GM12865 (cell line): ENCODE data around the gene SPAG16.
"Not testable (repeated sequence)": the region's sequence is repeated elsewhere in the genome, so short reads cannot be mapped to it uniquely, and the experiment has no call there.

Source experiments
- DNase-seq: peaks from one replicate; pipeline ENCODE4 v3.0.0; 2010; ENCODE audit warnings: low read depth
- H3K4me3 ChIP-seq: 2 replicates; pipeline ENCODE4 v1.5.1; 2011; ENCODE audit warnings: mild to moderate bottlenecking, low read depth, low read length, control low read depth
- CTCF ChIP-seq: IDR thresholded peaks from 2 replicates; pipeline ENCODE4 v1.5.1; 2011; ENCODE audit warnings: low read length, control low read depth, low read depth, inconsistent platforms; ENCODE audit not compliant: insufficient read depth; ENCODE audit errors: missing control alignments

The SPAG16 gene

GRCh38 chr2:213696442-213696841, 412.2 kb downstream of the SPAG16 start:
- TF ChIP-seq CTCF, result no peak
- DNase-seq, result peak; percentile 10
- no peak overlapping the region for H3K4me3 ChIP-seq

- H3K4me3 ChIP-seq, DNase-seq: not testable (repeated sequence)
Observed at GRCh38 chr2:213701365-213701764, 417.1 kb downstream of the SPAG16 start.

GRCh38 chr2:213703406-213704098, 419.3 kb downstream of the SPAG16 start:
- no peak overlapping the region for H3K4me3 ChIP-seq
- TF ChIP-seq CTCF, result no peak
- DNase-seq, result no peak

- DNase-seq, result no peak
- H3K4me3 ChIP-seq, result no peak overlapping the region
Observed at GRCh38 chr2:213710164-213710563, 425.9 kb downstream of the SPAG16 start.

GRCh38 chr2:213718411-213718810, 434.1 kb downstream of the SPAG16 start:
- not testable (repeated sequence) for DNase-seq

More at GRCh38 chr2:213710164-213710563, 425.9 kb downstream of the SPAG16 start:
- no peak for TF ChIP-seq CTCF

GRCh38 chr2:213722565-213722964, 438.3 kb downstream of the SPAG16 start:
- no peak for DNase-seq
- no peak for TF ChIP-seq CTCF

More at GRCh38 chr2:213718411-213718810, 434.1 kb downstream of the SPAG16 start:
- not testable (repeated sequence) for H3K4me3 ChIP-seq

GRCh38 chr2:213723041-213723560, 438.8 kb downstream of the SPAG16 start:
- DNase-seq, result no peak
- H3K4me3 ChIP-seq, result no peak overlapping the region
- no peak for TF ChIP-seq CTCF

More at GRCh38 chr2:213722565-213722964, 438.3 kb downstream of the SPAG16 start:
- H3K4me3 ChIP-seq, result no peak overlapping the region

GRCh38 chr2:213723707-213724106, 439.4 kb downstream of the SPAG16 start:
- TF ChIP-seq CTCF, result no peak
- no peak overlapping the region for H3K4me3 ChIP-seq
- DNase-seq, result no peak
